Peyer's patch (tissue), 4 donors: ENCODE results near the gene VPS39. TPM values are rescaled to one million over a fixed set of nuclear protein-coding genes. Genes with fewer than 3 reads are reported as not detected.

ENCODE experiments used
- DNase-seq, 3 donors: peaks; one replicate each; pipeline ENCODE4 v3.0.0-alpha.2; 2017 to 2019
- H3K27ac ChIP-seq, 4 donors: fragments of 200-600 bp; sonication (generic); one replicate each; pipeline ENCODE4 v1.5.1; 2016 to 2019
- H3K27me3 ChIP-seq, 2 donors: fragments of 200-600 bp; sonication (generic); one replicate each; pipeline ENCODE4 v1.5.1; 2019
- H3K36me3 ChIP-seq, 3 donors: fragments of 200-600 bp; sonication (generic); one replicate each; pipeline ENCODE4 v1.5.1; 2016 to 2019
- H3K4me1 ChIP-seq, 4 donors: fragments of 200-600 bp; sonication (generic); one replicate each; pipeline ENCODE4 v1.5.1; 2016 to 2019
- H3K4me3 ChIP-seq, 4 donors: fragments of 200-600 bp; sonication (generic); 1 replicate in 3 of 4; 2 replicates in 1 of 4; pipeline ENCODE4 v1.5.1; 2016 to 2019; ENCODE audit warnings: mild to moderate bottlenecking in 1 of 4
- H3K9me3 ChIP-seq, 4 donors: fragments of 200-600 bp; sonication (generic); one replicate each; pipeline ENCODE4 v1.5.1; 2016 to 2019; ENCODE audit warnings: mild to moderate bottlenecking in 1 of 4
- CTCF ChIP-seq, 6 experiments: fragments of 450-650 bp in 4 of 6; fragments of 200-600 bp in 2 of 6; sonication (generic) in 1 of 6; IDR thresholded peaks; one replicate each; pipeline ENCODE4 v1.5.1; 2017 to 2019; ENCODE audit warnings: antibody characterized with exemption in 6 of 6, mild to moderate bottlenecking in 3 of 6, moderate library complexity in 1 of 6
- POLR2A ChIP-seq, 2 donors: fragments of 450-650 bp; IDR thresholded peaks; one replicate each; pipeline ENCODE4 v1.5.1; 2017; ENCODE audit warnings: antibody characterized with exemption in 2 of 2, mild to moderate bottlenecking in 2 of 2, moderate library complexity in 2 of 2
- total RNA-seq, 4 donors: library from RNA; depleted of rRNA; stranded (reverse); fragments of >200 nt; gene quantifications; one replicate each; pipeline ENCODE4 v1.1.0, GENCODE V29; 2016

VPS39 gene
- total RNA-seq, 4 donors from 2014 or later, result 141 to 314 (median 192) TPM

DNA sequence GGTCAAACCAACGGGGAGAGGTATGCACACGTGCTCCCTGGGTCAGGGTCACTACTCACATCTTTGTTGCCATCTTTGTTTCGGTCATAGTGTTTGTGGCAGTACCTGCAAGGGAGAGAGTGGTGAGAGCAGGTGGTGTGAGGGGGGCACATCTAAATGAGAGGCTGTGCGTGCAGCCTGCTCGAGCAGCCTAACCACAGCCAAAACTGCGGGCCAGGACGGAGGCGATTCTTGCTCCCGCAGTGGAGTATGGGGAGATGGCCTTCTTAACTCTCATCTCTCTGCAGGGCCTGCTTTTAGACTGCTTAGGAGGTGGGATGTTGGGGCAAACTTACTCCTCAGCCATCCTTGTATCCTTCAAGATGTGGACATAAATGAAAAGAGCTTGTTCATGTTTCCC lies 44.8 kb downstream of the VPS39 start:
- peaks cover 0 to 97% (median 10%) of the 10 kb centered on the region in 3 donors for H3K36me3 ChIP-seq
- no peaks in the 10 kb centered on the region for H3K9me3 ChIP-seq
- DNase-seq, result peak in 1 of 3 donors; percentile 35
- no peak for TF ChIP-seq CTCF (IDR thresholded peaks at IDR 0.05)
- no peak for TF ChIP-seq POLR2A (IDR thresholded peaks at IDR 0.05)
- H3K4me3 ChIP-seq, result no peak overlapping the region
- no peaks in the 10 kb centered on the region for H3K27me3 ChIP-seq
- H3K4me1 ChIP-seq, result no peaks in the 10 kb centered on the region
- H3K27ac ChIP-seq, result no peak overlapping the region

DNA sequence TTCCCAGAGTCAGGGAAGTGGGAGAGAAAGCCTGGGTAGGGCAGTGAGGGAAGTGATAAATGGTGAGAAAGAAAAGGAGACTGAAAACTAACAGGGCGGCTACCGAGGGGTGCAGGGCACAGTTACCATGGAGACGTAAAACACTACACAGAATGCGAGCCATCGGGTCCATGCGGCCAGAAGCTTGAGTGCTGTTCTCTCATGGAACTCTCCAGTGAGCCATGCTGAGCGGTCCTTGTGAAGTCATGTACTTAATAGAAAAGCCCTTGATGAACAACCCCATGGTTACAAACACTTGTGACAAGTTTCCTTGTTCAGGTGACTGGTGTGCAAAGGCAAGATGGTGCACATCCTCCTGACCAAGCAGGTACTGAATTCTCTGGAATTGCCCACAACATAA lies 48.0 kb downstream of the VPS39 start:
- DNase-seq, result peak in 1 of 3 donors; percentile 14
- TF ChIP-seq CTCF (IDR thresholded peaks at IDR 0.05), result no peak
- Histone ChIP-seq H3K4me1 (no peaks in the 10 kb centered on the region), H3K27ac (no peak overlapping the region), H3K36me3 (peaks cover 0 to 65% (median 7%) of the 10 kb centered on the region in 3 donors), H3K4me3 (no peak overlapping the region), H3K27me3 (no peaks in the 10 kb centered on the region), H3K9me3 (no peaks in the 10 kb centered on the region)

- H3K9me3 ChIP-seq, result no peaks in the 10 kb centered on the region
- H3K27ac ChIP-seq, result peak overlapping the region in 1 of 4 donors; percentile 17
- no peak overlapping the region for H3K4me3 ChIP-seq
- TF ChIP-seq CTCF (IDR thresholded peaks at IDR 0.05), result no peak
- no peak for TF ChIP-seq POLR2A (IDR thresholded peaks at IDR 0.05)
- H3K4me1 ChIP-seq, result no peaks in the 10 kb centered on the region
- no peaks in the 10 kb centered on the region for H3K27me3 ChIP-seq
- peak in 1 of 3 donors; percentile 40 for DNase-seq
- H3K36me3 ChIP-seq, result peaks cover 0 to 59% (median 5%) of the 10 kb centered on the region in 3 donors
Measured at GRCh38 chr15:42159381-42160015, 48.6 kb downstream of the VPS39 start.

GRCh38 chr15:42158941-42159340 lies 49.2 kb downstream of the VPS39 start:
- H3K27me3 ChIP-seq, result no peaks in the 10 kb centered on the region
- TF ChIP-seq POLR2A (IDR thresholded peaks at IDR 0.05) (no peak), CTCF (IDR thresholded peaks at IDR 0.05) (no peak)
- peak overlapping the region in 1 of 4 donors; percentile 17 for H3K27ac ChIP-seq
- H3K4me3 ChIP-seq, result no peak overlapping the region
- DNase-seq, result peak in 1 of 3 donors; percentile 36
- H3K4me1 ChIP-seq, result no peaks in the 10 kb centered on the region
- peaks cover 0 to 53% (median 0%) of the 10 kb centered on the region in 3 donors for H3K36me3 ChIP-seq
- no peaks in the 10 kb centered on the region for H3K9me3 ChIP-seq

GRCh38 chr15:42157981-42158765 lies 49.9 kb downstream of the VPS39 start:
- Histone ChIP-seq H3K27ac (no peak overlapping the region), H3K9me3 (no peaks in the 10 kb centered on the region), H3K4me3 (no peak overlapping the region), H3K27me3 (no peaks in the 10 kb centered on the region), H3K4me1 (no peaks in the 10 kb centered on the region), H3K36me3 (peaks cover 0 to 46% (median 0%) of the 10 kb centered on the region in 3 donors)
- peak in 1 of 3 donors; percentile 44 for DNase-seq
- TF ChIP-seq POLR2A (IDR thresholded peaks at IDR 0.05) (no peak), CTCF (IDR thresholded peaks at IDR 0.05) (no peak)
